Neural crest cell (in vitro differentiated cells): Measurements from ENCODE around the gene ST14. TPM values are rescaled to one million over a fixed set of nuclear protein-coding genes. Genes with fewer than 3 reads are reported as not detected.

ENCODE experiments used
- DNase-seq: peaks from one replicate; pipeline ENCODE4 v3.0.0; 2021; ENCODE audit warnings: low read depth, mixed read lengths, low spot score
- H3K27ac Mint-ChIP-seq: one replicate; pipeline ENCODE4 v1.8.0; 2021; ENCODE audit warnings: mild to moderate bottlenecking, mixed read lengths; ENCODE audit not compliant: unreplicated experiment
- H3K27me3 Mint-ChIP-seq: 2 replicates; pipeline ENCODE4 v1.8.0; 2021; ENCODE audit warnings: low read depth, mild to moderate bottlenecking, mixed read lengths
- H3K36me3 Mint-ChIP-seq: 2 replicates; pipeline ENCODE4 v1.8.0; 2021; ENCODE audit warnings: low read depth, mild to moderate bottlenecking, mixed read lengths
- H3K4me1 Mint-ChIP-seq: 2 replicates; pipeline ENCODE4 v1.8.0; 2021; ENCODE audit warnings: mixed read lengths
- H3K4me3 Mint-ChIP-seq: one replicate; pipeline ENCODE4 v1.8.0; 2021; ENCODE audit warnings: mild to moderate bottlenecking, mixed read lengths
- H3K9me3 Mint-ChIP-seq: 2 replicates; pipeline ENCODE4 v1.8.0; 2021; ENCODE audit warnings: mixed read lengths
- CTCF ChIP-seq: fragments of 200-600 bp; sonication (generic); conservative IDR thresholded peaks from 2 replicates; pipeline ENCODE4 v1.5.0; 2021; ENCODE audit warnings: antibody characterized with exemption, mild to moderate bottlenecking
- total RNA-seq: library from RNA; stranded (reverse); gene quantifications from 2 replicates; pipeline ENCODE4 v1.2.1, GENCODE V29; 2021

The ST14 gene
- total RNA-seq, 1 donor from 2014 or later: 0.12 TPM

GRCh38 chr11:130178441-130179339, 19.1 kb downstream of the ST14 start:
- DNase-seq: no peak
- Mint-ChIP-seq H3K4me3 (no peak overlapping the region), H3K27me3 (no peaks in the 10 kb centered on the region), H3K9me3 (no peaks in the 10 kb centered on the region), H3K36me3 (no peaks in the 10 kb centered on the region), H3K27ac (no peak overlapping the region), H3K4me1 (peaks cover 8% of the 10 kb centered on the region)
- no peak for TF ChIP-seq CTCF

GRCh38 chr11:130179396-130180306, 20.1 kb downstream of the ST14 start:
- peaks cover 17% of the 10 kb centered on the region for H3K4me1 Mint-ChIP-seq
- H3K27ac Mint-ChIP-seq: no peak overlapping the region

GRCh38 chr11:130180491-130180890, 20.9 kb downstream of the ST14 start:
- Mint-ChIP-seq H3K27ac (no peak overlapping the region), H3K9me3 (no peaks in the 10 kb centered on the region), H3K36me3 (no peaks in the 10 kb centered on the region), H3K4me1 (peaks cover 17% of the 10 kb centered on the region), H3K4me3 (no peak overlapping the region), H3K27me3 (no peaks in the 10 kb centered on the region)
- no peak for TF ChIP-seq CTCF
- DNase-seq: no peak

More at GRCh38 chr11:130179396-130180306, 20.1 kb downstream of the ST14 start:
- Mint-ChIP-seq H3K36me3 (no peaks in the 10 kb centered on the region), H3K9me3 (no peaks in the 10 kb centered on the region), H3K4me3 (no peak overlapping the region), H3K27me3 (no peaks in the 10 kb centered on the region)
- no peak for TF ChIP-seq CTCF
- DNase-seq: no peak

- Mint-ChIP-seq H3K4me3 (no peak overlapping the region), H3K36me3 (no peaks in the 10 kb centered on the region), H3K4me1 (peaks cover 17% of the 10 kb centered on the region), H3K9me3 (no peaks in the 10 kb centered on the region), H3K27me3 (no peaks in the 10 kb centered on the region), H3K27ac (no peak overlapping the region)
- DNase-seq: no peak
- no peak for TF ChIP-seq CTCF
Observed at GRCh38 chr11:130180896-130181294, 21.3 kb downstream of the ST14 start.
